ENCODE data around the gene SBSN.
A peak's percentile ranks its signal among the peaks of the same experiment; 100 is the strongest.
"Not testable (repeated sequence)": the region's sequence is repeated elsewhere in the genome, so short reads cannot be mapped to it uniquely, and the experiment has no call there.

The SBSN gene

DNA sequence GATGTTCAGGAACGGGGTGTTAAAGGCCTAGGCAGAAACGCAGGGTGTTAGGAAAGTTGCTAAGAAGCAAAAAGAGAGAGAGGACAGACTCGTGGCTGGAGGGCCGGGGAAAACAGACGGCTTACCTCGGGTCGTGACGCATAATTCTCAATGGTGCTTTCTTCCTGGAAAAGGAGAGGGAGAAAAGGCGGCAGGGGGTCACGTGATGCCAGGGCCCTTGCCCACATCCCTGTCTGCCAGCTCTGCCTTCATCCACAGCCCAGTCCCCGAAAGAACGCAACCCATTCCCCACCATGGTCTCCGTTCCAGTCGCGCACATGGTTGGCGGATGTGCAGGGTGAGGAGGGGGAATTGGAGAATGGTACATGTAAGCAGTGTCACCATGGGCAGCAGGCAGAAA lies 39.4 kb downstream of the SBSN start:
- H3K4me3 Mint-ChIP-seq = no peak overlapping the region
- ATAC-seq = no peak
- H3K9me3 Mint-ChIP-seq = no peaks in the 10 kb centered on the region
- H3K27me3 Mint-ChIP-seq = peaks cover 21% of the 10 kb centered on the region
- no peak overlapping the region for H3K27ac Mint-ChIP-seq
- H3K4me1 Mint-ChIP-seq = peaks cover 14% of the 10 kb centered on the region
- no peaks in the 10 kb centered on the region for H3K36me3 Mint-ChIP-seq

DNA sequence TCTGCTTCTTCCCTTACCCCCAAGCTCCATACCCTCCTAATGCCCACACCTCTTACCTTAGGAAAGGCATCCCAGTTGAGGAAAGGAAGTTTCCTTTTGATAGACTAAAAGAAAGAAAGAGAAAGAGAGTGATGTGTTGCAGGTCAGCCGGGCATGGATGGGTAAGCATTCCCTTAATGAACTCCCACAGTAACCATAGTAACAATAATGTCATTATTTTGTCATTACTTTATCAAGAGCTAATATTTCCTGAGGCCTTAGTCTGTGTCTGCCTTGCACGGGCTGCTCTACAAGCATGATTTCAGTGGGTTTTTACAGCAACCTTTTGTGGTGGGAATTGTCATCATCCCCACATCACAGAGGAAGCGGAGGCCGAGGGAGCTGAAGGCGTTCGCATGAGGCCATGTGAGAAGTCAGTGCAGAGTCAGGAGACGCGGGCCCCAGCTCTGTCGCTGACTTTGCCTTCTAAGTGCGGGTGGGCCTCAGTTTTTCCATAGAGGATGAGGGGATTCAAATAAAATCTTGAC lies 40.4 kb downstream of the SBSN start:
- H3K36me3 Mint-ChIP-seq = no peaks in the 10 kb centered on the region
- peaks cover 14% of the 10 kb centered on the region for H3K4me1 Mint-ChIP-seq
- ATAC-seq = no peak
- no peak overlapping the region for H3K27ac Mint-ChIP-seq
- H3K9me3 Mint-ChIP-seq = no peaks in the 10 kb centered on the region
- H3K4me3 Mint-ChIP-seq = no peak overlapping the region
- H3K27me3 Mint-ChIP-seq = peaks cover 21% of the 10 kb centered on the region

DNA sequence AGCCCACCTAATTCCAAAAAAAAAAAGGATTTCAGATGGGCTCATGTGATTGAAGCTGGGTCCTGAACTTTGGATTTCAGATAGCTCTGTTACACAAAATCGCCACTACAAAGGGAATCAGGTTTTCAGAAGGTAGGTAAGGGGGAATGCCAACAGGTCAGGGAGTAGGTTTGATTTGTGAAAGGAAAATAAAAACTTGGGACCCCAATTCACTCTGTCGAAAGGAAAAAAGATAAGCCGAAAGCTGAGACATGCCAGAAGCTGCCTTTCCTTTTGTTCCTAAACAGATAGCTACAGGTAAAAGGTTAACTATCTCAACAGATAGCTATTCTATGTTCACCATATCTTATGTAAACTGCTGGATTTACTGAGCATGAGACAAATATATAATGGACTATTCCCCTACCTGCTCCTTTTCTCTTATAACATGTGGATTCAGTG lies 41.8 kb downstream of the SBSN start:
- no peak for ATAC-seq
- H3K9me3 Mint-ChIP-seq = no peaks in the 10 kb centered on the region
- peaks cover 14% of the 10 kb centered on the region for H3K4me1 Mint-ChIP-seq
- no peak overlapping the region for H3K27ac Mint-ChIP-seq
- H3K36me3 Mint-ChIP-seq = no peaks in the 10 kb centered on the region
- no peak overlapping the region for H3K4me3 Mint-ChIP-seq
- peaks cover 17% of the 10 kb centered on the region for H3K27me3 Mint-ChIP-seq

DNA sequence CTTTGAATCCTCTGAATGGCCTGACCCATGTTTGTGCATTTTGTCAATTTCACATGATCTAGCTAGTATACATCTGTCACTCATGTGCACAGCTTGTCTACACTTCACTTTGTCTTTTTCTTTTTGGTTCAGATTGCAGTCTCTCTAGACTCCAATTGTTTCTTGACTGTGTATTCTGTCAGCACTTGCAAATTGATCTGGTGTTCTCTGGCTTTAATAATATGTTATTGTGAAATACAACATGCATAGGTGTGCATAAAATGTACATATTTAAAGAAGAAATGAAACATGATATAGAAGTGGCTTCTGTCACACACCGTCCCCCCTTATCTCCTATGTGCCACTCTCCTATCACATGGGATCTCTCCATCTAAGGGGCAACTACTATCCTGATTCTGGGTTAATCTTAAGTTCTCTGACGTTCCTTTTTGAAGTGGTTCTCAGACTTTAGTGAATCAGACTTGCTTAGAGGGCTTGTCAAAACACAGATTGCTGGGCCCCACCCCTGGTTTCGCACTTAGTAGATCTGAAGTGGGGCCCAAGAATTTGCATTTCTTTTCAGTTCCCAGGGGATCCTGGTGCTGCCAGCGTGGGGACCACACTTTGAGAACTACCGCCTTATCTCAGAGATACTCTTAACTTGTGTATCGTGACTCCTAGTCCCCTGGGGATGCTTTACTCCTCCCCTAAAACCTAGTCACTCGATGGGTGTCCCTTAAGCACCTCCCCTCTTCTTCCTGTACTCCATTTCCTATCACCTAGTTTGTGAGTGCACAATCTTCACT lies 43.7 kb downstream of the SBSN start:
- Mint-ChIP-seq H3K27me3 (no peaks in the 10 kb centered on the region), H3K36me3 (no peaks in the 10 kb centered on the region), H3K4me1 (peaks cover 14% of the 10 kb centered on the region), H3K9me3 (no peaks in the 10 kb centered on the region), H3K4me3 (peak overlapping the region; percentile 28), H3K27ac (peak overlapping the region; percentile 68)
- ATAC-seq = peak; percentile 97

DNA sequence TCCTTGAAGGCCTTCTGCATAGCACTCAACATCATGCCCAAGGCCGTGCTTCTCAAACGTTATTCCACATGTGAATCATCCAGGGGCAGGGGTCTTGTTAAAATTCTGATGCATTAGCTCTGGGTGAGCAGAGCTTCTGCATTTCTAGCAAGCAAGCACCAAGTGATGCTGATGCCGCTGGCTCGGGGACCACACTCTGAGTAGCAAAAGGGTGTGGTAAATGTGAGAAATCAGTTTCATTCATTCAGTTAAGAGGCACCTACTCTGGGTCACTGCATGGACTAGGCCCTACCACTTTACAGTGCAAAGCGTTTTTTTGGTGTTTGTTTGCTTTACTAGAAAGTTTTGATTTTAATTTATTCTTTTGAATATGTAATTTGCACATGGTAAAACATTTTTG lies 45.0 kb downstream of the SBSN start:
- ATAC-seq = no peak
- Mint-ChIP-seq H3K36me3 (no peaks in the 10 kb centered on the region), H3K27ac (no peak overlapping the region), H3K27me3 (no peaks in the 10 kb centered on the region), H3K4me1 (peaks cover 14% of the 10 kb centered on the region), H3K4me3 (no peak overlapping the region), H3K9me3 (no peaks in the 10 kb centered on the region)

DNA sequence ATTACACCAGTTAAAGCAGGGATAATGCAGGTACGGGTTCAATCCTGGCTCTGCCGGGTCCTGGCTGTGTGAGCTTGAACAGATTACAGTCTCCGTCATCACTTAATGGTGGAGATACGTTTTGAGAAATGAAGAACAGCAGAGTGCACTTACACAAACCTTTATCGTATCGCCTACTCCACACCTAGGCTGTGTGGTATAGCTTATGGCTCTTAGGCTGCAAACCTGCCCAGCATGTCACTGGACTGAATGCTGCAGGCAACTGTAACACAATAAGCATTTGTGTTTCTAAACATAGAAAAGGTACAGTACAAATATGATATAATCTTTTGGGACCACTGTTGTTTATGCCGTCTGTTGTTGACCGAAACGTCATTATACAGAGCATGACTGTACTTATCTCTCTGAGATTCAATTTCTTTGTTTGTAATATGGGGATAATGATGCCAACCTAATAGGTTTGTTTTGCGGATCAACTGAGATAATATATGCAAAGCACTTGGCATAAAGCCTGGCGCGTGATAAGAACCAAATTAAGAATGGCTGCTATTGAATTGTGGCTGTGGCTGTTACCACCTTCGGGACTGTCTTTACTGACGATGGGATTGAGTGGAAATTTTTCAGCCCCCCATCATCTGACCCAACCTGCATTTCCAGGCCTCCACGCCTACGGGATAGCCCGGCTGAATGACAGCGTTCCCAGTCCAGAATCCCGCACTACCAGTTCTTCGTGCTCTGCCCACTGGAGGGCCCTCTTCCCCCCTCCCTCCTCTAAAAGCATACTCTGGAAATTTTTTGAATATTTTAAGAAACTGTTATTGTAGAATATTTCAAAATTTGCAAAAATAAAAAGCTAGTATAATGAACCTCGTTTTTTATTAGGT lies 49.1 kb downstream of the SBSN start:
- Mint-ChIP-seq H3K27ac (no peak overlapping the region), H3K36me3 (no peaks in the 10 kb centered on the region), H3K4me3 (no peak overlapping the region), H3K4me1 (peaks cover 1% of the 10 kb centered on the region), H3K9me3 (no peaks in the 10 kb centered on the region), H3K27me3 (peaks cover 22% of the 10 kb centered on the region)
- no peak for ATAC-seq

DNA sequence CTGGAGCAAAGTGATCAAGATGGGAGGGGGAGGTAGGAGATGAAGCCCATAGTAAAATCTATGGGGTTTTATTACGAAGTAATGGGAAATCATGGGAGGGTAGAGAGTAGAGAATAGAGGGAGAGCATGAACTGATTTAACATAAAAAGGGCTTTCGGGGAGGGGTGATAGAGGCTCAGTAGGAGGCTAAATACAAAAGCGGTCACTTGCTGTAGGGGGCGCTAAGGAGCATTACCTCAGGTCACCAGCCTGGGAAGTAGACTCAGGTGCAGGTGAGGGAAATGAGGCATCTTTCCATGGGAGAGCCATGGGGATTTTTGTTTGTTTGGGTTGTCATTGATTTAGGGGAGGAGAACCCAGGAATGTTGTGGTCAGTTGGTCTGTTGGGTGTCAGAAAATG lies 52.0 kb downstream of the SBSN start:
- ATAC-seq = no peak
- H3K4me1 Mint-ChIP-seq = no peaks in the 10 kb centered on the region
- H3K9me3 Mint-ChIP-seq = no peaks in the 10 kb centered on the region
- no peak overlapping the region for H3K4me3 Mint-ChIP-seq
- H3K36me3 Mint-ChIP-seq = no peaks in the 10 kb centered on the region
- no peak overlapping the region for H3K27ac Mint-ChIP-seq
- H3K27me3 Mint-ChIP-seq = peaks cover 24% of the 10 kb centered on the region

DNA sequence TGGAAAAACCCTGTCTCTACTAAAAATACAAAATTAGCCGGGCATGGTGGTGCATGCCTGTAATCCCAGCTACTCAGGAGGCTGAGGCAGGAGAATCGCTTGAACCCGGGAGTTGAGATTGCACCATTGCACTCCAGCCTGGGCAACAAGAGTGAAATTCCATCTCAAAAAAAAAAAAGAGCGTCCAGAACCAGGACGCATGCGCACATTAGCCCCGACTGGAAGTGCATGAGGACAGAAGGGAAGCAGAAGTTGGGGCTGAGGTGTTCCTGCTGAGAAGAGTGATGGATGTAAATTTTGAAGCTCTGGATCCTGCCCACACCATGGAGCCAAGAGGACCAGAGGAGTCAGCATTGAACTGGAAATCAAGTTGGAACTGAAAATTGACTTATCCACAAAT lies 53.5 kb downstream of the SBSN start:
- H3K36me3 Mint-ChIP-seq, H3K27ac Mint-ChIP-seq, H3K4me1 Mint-ChIP-seq, H3K4me3 Mint-ChIP-seq, H3K9me3 Mint-ChIP-seq, ATAC-seq: not testable (repeated sequence)
- H3K27me3 Mint-ChIP-seq = peaks cover 24% of the 10 kb centered on the region

DNA sequence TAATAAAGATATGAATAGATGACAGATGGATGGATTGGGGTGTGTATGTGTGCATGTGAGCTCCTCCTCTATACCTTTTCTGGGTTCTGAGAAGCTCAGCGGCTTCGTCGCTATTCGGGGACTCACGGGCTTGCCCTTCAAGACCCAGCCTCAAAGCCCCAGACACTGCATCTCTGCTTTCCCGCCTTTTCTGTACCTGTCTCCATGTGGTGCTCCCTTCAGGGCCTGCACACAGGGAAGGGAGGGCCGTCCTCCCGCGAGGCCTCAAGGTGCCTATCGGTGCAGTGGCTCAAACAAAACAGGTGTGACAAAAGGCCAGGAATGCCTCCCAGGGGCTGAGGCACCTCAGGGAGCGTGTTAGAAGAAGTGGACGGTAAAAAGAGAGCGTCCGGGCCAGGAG lies 54.0 kb downstream of the SBSN start:
- Mint-ChIP-seq H3K9me3 (no peaks in the 10 kb centered on the region), H3K4me3 (no peak overlapping the region), H3K27ac (no peak overlapping the region), H3K27me3 (peaks cover 24% of the 10 kb centered on the region), H3K4me1 (peaks cover 6% of the 10 kb centered on the region), H3K36me3 (no peaks in the 10 kb centered on the region)
- no peak for ATAC-seq

All from stimulated activated memory B cell treated with anti-CD40 and anti-IgM and Interleukin-4, amounts not matched to agents 10 μg/mL and 1 μg/mL and 100 μg/mL, for 72 hours (primary cell).